CD14-positive monocyte (primary cell): ENCODE measurements around the gene NEK1. TPM values are rescaled to one million over a fixed set of nuclear protein-coding genes. Genes with fewer than 3 reads are reported as not detected.

ENCODE experiments used
- DNase-seq, 3 donors: peaks; one replicate each; pipeline ENCODE4 v3.0.0-alpha.2; 2011 to 2022
- H2AFZ ChIP-seq: 2 replicates; pipeline ENCODE4 v1.6.0; 2012; ENCODE audit warnings: mild to moderate bottlenecking, low read depth, low read length, inconsistent platforms; ENCODE audit not compliant: insufficient read depth, poor library complexity, severe bottlenecking
- H3K27ac ChIP-seq, 2 donors: 1 replicate in 1 of 2; 2 replicates in 1 of 2; pipeline ENCODE4 v1.5.1; 2012 to 2013; ENCODE audit warnings: low read length in 2 of 2, control low read depth in 1 of 2, inconsistent platforms in 1 of 2, low read depth in 1 of 2, mild to moderate bottlenecking in 1 of 2
- H3K27me3 ChIP-seq, 2 donors: one replicate each; pipeline versions ENCODE4 v1.6.0 to v1.6.1; 2011 to 2013; ENCODE audit warnings: low read length in 2 of 2; ENCODE audit not compliant: control insufficient read depth in 2 of 2, insufficient read depth in 2 of 2
- H3K36me3 ChIP-seq, 2 donors: replicated peaks in 1 of 2; 1 replicate in 1 of 2; 2 replicates in 1 of 2; pipeline versions ENCODE4 v1.5.1 to v1.6.1; 2012 to 2013; ENCODE audit warnings: low read length in 2 of 2, control low read depth in 1 of 2, inconsistent platforms in 1 of 2, mild to moderate bottlenecking in 1 of 2; ENCODE audit not compliant: insufficient read depth in 2 of 2, control insufficient read depth in 1 of 2
- H3K4me1 ChIP-seq, 2 donors: 1 replicate in 1 of 2; 2 replicates in 1 of 2; pipeline versions ENCODE4 v1.5.1 to v1.6.1; 2012 to 2013; ENCODE audit warnings: low read length in 2 of 2, control low read depth in 1 of 2, inconsistent platforms in 1 of 2, mild to moderate bottlenecking in 1 of 2, moderate library complexity in 1 of 2; ENCODE audit not compliant: insufficient read depth in 2 of 2, control insufficient read depth in 1 of 2
- H3K4me2 ChIP-seq: replicated peaks from 2 replicates; pipeline ENCODE3; 2012; ENCODE audit warnings: low read length, moderate library complexity, mild to moderate bottlenecking; ENCODE audit not compliant: poor library complexity, severe bottlenecking; ENCODE audit errors: extremely low read depth
- H3K4me3 ChIP-seq, 3 experiments: fragments of 200-600 bp in 1 of 3; sonication (generic) in 1 of 3; replicated peaks in 1 of 3; 1 replicate in 2 of 3; 2 replicates in 1 of 3; pipeline ENCODE4 v1.5.1; 2011 to 2013; ENCODE audit warnings: low read length in 3 of 3, mild to moderate bottlenecking in 3 of 3, control low read depth in 2 of 3, low read depth in 2 of 3, inconsistent platforms in 1 of 3, moderate library complexity in 1 of 3
- H3K79me2 ChIP-seq: 2 replicates; pipeline ENCODE4 v1.6.0; 2012; ENCODE audit warnings: mild to moderate bottlenecking, control low read depth, inconsistent platforms, low read length, moderate library complexity; ENCODE audit not compliant: insufficient read depth
- H3K9ac ChIP-seq: 2 replicates; pipeline ENCODE4 v1.6.0; 2017; ENCODE audit warnings: low read length, mild to moderate bottlenecking; ENCODE audit not compliant: insufficient read depth, poor library complexity, severe bottlenecking
- H3K9me3 ChIP-seq, 2 donors: replicated peaks in 1 of 2; 1 replicate in 1 of 2; 2 replicates in 1 of 2; pipeline versions ENCODE4 v1.5.1 to v1.6.1; 2012 to 2013; ENCODE audit warnings: low read length in 2 of 2, control low read depth in 1 of 2; ENCODE audit not compliant: control insufficient read depth in 1 of 2, insufficient read depth in 1 of 2
- H4K20me1 ChIP-seq: 2 replicates; pipeline ENCODE4 v1.6.0; 2012; ENCODE audit warnings: mild to moderate bottlenecking, low read length, control low read depth, moderate library complexity; ENCODE audit not compliant: insufficient read depth
- H3K27ac Mint-ChIP-seq, 7 donors: one replicate each; pipeline ENCODE4 v1.8.0; 2020; ENCODE audit warnings: mild to moderate bottlenecking in 7 of 7, mixed read lengths in 7 of 7, moderate library complexity in 6 of 7, inconsistent platforms in 2 of 7
- H3K27me3 Mint-ChIP-seq, 3 donors: one replicate each; pipeline ENCODE4 v1.8.0; 2021 to 2022; ENCODE audit warnings: low read depth in 3 of 3, mild to moderate bottlenecking in 3 of 3, mixed read lengths in 3 of 3, moderate library complexity in 3 of 3, inconsistent platforms in 1 of 3
- H3K36me3 Mint-ChIP-seq, 2 donors: one replicate each; pipeline ENCODE4 v1.8.0; 2020; ENCODE audit warnings: mixed read lengths in 2 of 2, inconsistent platforms in 1 of 2, mild to moderate bottlenecking in 1 of 2
- H3K4me1 Mint-ChIP-seq: one replicate; pipeline ENCODE4 v1.8.0; 2020; ENCODE audit warnings: mild to moderate bottlenecking, mixed read lengths
- H3K4me3 Mint-ChIP-seq, 2 donors: one replicate each; pipeline ENCODE4 v1.8.0; 2020; ENCODE audit warnings: mild to moderate bottlenecking in 2 of 2, mixed read lengths in 2 of 2, moderate library complexity in 1 of 2
- H3K9me3 Mint-ChIP-seq, 7 donors: one replicate each; pipeline ENCODE4 v1.8.0; 2020 to 2022; ENCODE audit warnings: mixed read lengths in 7 of 7, mild to moderate bottlenecking in 6 of 7, moderate library complexity in 6 of 7, inconsistent platforms in 2 of 7
- WGBS: methylation state at CpG from one replicate; pipeline ENCODE4 v1.1.5; 2013; ENCODE audit warnings: missing lambda C conversion rate; ENCODE audit not compliant: insufficient coverage; 5-methylcytosine and 5-hydroxymethylcytosine counted together
- intact Hi-C, 2 donors: fragments of 100-400 bp; cut with micrococcal nuclease; formaldehyde crosslinking; loops; one replicate each; pipeline versions ENCODE4 v1.15.0 to v1.15.1; 2023
- polyA plus RNA-seq, 3 donors: library from polyadenylated mRNA; depleted of rRNA in 1 of 3; unstranded in 2 of 3; stranded (reverse) in 1 of 3; fragments of 300-500 nt in 2 of 3; fragments of >200 nt in 1 of 3; fragmentation: Illumina TruSeq in 2 of 3; gene quantifications; 1 replicate in 2 of 3; 2 replicates in 1 of 3; pipeline ENCODE4 v1.2.3, GENCODE V29; 2012 to 2021
- TF ChIP-seq, protein P1 (sequence below): fragments of 200-600 bp; IDR thresholded peaks from one replicate; pipeline ENCODE4 v1.8.0; 2022; ENCODE audit warnings: antibody characterized with exemption, mild to moderate bottlenecking

The NEK1 gene
- polyA plus RNA-seq, 3 donors, result 1.9 to 5.5 (median 2.7) TPM

DNA sequence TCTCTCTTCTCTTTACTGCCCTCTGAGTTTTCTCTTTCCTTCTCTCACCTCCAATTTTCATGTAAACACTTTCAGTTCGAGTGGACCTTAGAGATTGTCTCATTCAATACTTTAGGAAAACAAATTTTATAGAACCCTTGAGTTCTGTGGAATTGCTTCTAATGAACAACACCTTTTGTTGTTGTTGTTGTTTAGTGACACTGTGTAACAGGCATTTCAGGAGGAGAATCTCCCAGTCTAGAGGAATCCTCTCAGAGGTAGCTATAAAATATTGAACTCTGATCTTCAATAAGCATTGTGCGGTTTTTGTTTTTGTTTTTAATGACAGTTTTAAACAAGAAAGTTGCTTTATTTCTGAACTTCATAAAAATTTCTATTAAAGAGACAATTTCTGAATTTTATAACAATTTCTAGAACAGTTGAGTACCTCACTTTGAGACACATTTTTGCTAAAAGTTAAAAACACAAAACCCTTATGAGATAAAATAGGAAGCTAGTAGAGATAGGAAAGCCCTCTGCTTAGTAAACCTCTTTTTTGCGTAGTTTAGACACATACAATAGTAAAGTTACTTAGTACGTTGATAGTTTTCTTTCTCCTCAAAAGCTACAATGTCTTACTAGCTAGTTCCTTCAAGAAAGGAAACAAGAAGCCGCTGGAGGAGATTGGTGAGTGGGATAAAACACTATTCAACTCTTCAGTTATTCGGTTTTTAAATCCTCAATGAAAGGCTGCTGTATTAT lies 46.8 kb upstream of the NEK1 start:
- intact Hi-C loops, result loop anchor here (5.0 kb wide), 2 partner anchors 37 to 47 kb away; partner anchors contain the start of genes CLCN3 (in 1 of the 2) and NEK1 (in 1 of the 2)
- Mint-ChIP-seq H3K4me3 (no peak overlapping the region), H3K36me3 (peaks cover 9 to 11% of the 10 kb centered on the region in 2 donors), H3K9me3 (no peaks in the 10 kb centered on the region), H3K27me3 (no peaks in the 10 kb centered on the region), H3K4me1 (peaks cover 23% of the 10 kb centered on the region), H3K27ac (peak overlapping the region; percentile 46 to 96 (median 92))
- peak overlapping the region in 2 of 3 experiments; percentile 31 to 72 for H3K4me3 ChIP-seq
- H3K4me2 ChIP-seq, result peak overlapping the region; percentile 79
- no peaks in the 10 kb centered on the region for H3K27me3 ChIP-seq
- H3K9ac ChIP-seq, result no peak overlapping the region
- H3K9me3 ChIP-seq, result no peaks in the 10 kb centered on the region
- H2AFZ ChIP-seq, result no peak overlapping the region
- WGBS, result no CpG with 5 or more reads among the region's 6 CpGs
- TF ChIP-seq, protein P1, sequence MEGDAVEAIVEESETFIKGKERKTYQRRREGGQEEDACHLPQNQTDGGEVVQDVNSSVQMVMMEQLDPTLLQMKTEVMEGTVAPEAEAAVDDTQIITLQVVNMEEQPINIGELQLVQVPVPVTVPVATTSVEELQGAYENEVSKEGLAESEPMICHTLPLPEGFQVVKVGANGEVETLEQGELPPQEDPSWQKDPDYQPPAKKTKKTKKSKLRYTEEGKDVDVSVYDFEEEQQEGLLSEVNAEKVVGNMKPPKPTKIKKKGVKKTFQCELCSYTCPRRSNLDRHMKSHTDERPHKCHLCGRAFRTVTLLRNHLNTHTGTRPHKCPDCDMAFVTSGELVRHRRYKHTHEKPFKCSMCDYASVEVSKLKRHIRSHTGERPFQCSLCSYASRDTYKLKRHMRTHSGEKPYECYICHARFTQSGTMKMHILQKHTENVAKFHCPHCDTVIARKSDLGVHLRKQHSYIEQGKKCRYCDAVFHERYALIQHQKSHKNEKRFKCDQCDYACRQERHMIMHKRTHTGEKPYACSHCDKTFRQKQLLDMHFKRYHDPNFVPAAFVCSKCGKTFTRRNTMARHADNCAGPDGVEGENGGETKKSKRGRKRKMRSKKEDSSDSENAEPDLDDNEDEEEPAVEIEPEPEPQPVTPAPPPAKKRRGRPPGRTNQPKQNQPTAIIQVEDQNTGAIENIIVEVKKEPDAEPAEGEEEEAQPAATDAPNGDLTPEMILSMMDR, result no peak
- H4K20me1 ChIP-seq, result no peaks in the 10 kb centered on the region
- DNase-seq, result no peak
- H3K4me1 ChIP-seq, result peaks cover 11 to 18% of the 10 kb centered on the region in 2 donors
- H3K79me2 ChIP-seq, result peaks cover 25% of the 10 kb centered on the region
- peaks cover 4 to 8% of the 10 kb centered on the region in 2 donors for H3K36me3 ChIP-seq
- H3K27ac ChIP-seq, result peak overlapping the region in 1 of 2 donors; percentile 82

DNA sequence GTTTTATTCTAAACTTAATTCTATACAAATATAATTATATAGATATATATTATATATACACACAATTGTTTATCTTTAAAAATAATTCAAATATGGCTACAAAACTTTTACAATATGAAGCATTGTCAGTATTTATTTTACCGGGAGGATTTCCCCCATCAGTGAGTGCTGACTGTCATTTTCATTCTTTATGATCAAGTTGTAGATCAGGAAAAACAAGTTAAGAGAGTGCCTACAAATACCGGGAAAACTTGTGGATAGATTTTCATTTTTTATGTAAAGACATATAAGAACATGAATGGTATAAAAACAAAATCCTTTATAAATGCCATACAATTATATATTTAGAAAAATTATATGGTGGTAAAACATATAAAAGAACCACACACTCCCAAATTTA lies 45.8 kb upstream of the NEK1 start:
- no peak overlapping the region for H3K4me2 ChIP-seq
- H3K27me3 ChIP-seq, result no peaks in the 10 kb centered on the region
- no peak for DNase-seq
- no peaks in the 10 kb centered on the region for H4K20me1 ChIP-seq
- Mint-ChIP-seq H3K4me1 (peaks cover 29% of the 10 kb centered on the region), H3K27ac (peak overlapping the region in 1 of 7 donors; percentile 75), H3K36me3 (peaks cover 9 to 10% of the 10 kb centered on the region in 2 donors), H3K4me3 (no peak overlapping the region), H3K27me3 (no peaks in the 10 kb centered on the region), H3K9me3 (peaks cover 0 to 3% (median 0%) of the 10 kb centered on the region in 7 donors)
- no peak overlapping the region for H3K4me3 ChIP-seq
- peaks cover 11 to 18% of the 10 kb centered on the region in 2 donors for H3K4me1 ChIP-seq
- TF ChIP-seq, protein P1, result no peak
- no CpG with 5 or more reads among the region's 2 CpGs for WGBS
- H3K9me3 ChIP-seq, result no peaks in the 10 kb centered on the region
- no peak overlapping the region for H3K27ac ChIP-seq
- H3K9ac ChIP-seq, result no peak overlapping the region
- intact Hi-C loops, result loop anchor here (5.0 kb wide), 2 partner anchors 36 to 46 kb away; partner anchors contain the start of genes CLCN3 (in 1 of the 2) and NEK1 (in 1 of the 2)
- H2AFZ ChIP-seq, result no peak overlapping the region
- H3K79me2 ChIP-seq, result peaks cover 25% of the 10 kb centered on the region
- peaks cover 4 to 8% of the 10 kb centered on the region in 2 donors for H3K36me3 ChIP-seq
